SIG-M5 treated with dmso at 0.1 percent for 504 hours (cell line): ENCODE results near the gene NUTM1.

Experiments used
- DNase-seq: peaks from one replicate; lab custom pipeline; 2025; ENCODE audit not compliant: unreplicated experiment; lab: John Stamatoyannopoulos, UW

Gene NUTM1

DNA sequence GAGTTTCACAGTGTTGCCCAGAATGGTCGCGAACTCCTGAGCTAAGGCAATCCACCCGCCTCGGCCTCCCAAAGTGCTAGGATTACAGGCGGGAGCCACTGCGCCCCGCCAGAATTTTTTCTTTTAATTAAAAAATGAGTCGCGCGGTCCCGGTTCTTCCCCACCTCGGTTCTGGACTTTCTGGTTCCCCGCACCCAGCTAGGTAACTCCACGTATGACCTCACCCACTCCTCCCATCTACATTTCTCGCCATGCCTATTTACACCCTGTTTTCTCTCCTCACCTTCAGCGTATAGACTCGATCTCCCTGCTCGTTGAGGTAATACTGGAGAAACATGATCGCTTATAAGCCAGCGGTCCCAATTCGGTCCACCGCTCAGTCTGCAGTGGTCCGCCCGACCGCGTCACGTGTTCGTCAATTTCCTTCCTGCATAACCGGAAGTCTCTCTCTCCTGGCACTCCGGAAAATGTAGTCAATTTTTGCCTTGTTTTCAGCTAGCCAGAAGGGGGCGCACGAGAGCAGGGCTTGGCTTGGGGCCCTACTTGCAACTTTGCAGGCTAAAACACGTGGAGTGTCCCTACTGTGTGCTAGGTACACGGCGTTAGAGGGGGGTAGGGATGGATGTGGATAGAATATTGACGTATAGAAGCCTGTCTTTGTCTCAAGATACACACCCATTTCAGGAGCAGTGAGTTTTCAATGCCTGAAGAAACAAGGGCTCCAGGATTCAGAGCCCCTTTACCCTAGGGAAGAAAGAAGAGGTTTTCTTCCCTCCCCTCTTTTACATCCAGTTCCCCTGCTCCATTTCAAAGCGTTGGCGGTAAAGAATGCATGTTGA lies at the start of gene NUTM1, which contains the start of gene NOP10:
Gene NUTM1 (plus strand): TSS at position 579 of the 839 bp plus-strand sequence. CDS start 382 bp downstream, outside the sequence.
Gene NOP10 (minus strand): TSS at position 400 of the 839 bp plus-strand sequence. CDS start 63 bp downstream, at position 337.
- peak; percentile 91 for DNase-seq

GRCh38 chr15:34297059-34297458 lies 46.1 kb upstream of the NUTM1 start:
- no peak for DNase-seq

- DNase-seq = no peak
These were observed 42.1 kb upstream of the NUTM1 start for GRCh38 chr15:34301058-34301457.

DNA sequence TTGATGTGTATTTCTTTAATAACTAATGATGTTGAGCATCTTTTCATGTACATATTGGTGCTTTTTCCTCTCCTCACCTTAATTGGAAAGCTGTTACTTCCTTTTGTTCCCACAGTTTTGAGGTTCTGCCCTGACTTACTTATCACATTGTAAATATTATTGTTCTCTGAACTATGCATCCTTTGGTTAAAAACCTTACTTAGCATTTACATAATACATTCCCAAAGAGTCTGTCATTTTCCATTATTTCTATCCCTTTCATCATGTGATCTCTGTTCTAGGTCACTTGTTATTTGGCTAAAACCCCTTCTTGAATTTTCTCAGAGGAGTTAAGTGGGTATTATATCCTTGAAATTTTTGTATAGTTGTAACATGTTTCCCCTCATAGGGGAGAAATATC lies 38.5 kb upstream of the NUTM1 start:
- no peak for DNase-seq

GRCh38 chr15:34311563-34311962 lies 31.6 kb upstream of the NUTM1 start:
- no peak for DNase-seq

- no peak for DNase-seq
These were observed 28.3 kb upstream of the NUTM1 start for GRCh38 chr15:34314491-34315490.

GRCh38 chr15:34318277-34319079 lies 24.6 kb upstream of the NUTM1 start:
- DNase-seq = peak; percentile 44

- DNase-seq = no peak
These were observed 19.9 kb upstream of the NUTM1 start for GRCh38 chr15:34323217-34323616.

GRCh38 chr15:34324933-34325332 lies 18.2 kb upstream of the NUTM1 start:
- DNase-seq = no peak

GRCh38 chr15:34325368-34325767 lies 17.7 kb upstream of the NUTM1 start:
- no peak for DNase-seq

- DNase-seq = no peak
These were observed 15.2 kb upstream of the NUTM1 start for GRCh38 chr15:34327906-34328305.

DNA sequence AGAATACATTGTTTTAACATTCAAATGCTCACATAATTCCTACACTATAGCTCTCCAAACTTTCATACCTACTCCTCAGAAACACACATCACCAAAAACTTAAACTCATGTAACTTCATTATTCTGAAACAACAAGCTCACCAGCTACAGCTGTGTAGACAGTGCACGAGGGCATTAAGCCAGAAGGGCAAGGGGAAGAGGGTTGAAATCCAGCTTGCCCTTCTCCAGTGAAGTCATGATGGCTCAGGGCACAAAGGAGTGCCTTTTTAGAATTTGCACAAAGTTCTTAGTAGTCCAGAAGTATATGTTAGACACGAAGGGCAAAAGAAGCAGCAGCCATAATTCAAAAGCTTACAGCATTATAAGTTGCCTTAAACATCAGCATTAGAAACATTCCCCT lies 14.1 kb upstream of the NUTM1 start:
- no peak for DNase-seq

- DNase-seq = no peak
These were observed 12.8 kb upstream of the NUTM1 start for GRCh38 chr15:34330279-34330678.

GRCh38 chr15:34331809-34332208 lies 11.3 kb upstream of the NUTM1 start:
- no peak for DNase-seq

- DNase-seq = no peak
These were observed 10.5 kb upstream of the NUTM1 start for GRCh38 chr15:34332553-34333120.

GRCh38 chr15:34334672-34335071 lies 8.4 kb upstream of the NUTM1 start:
- DNase-seq = no peak

- peak; percentile 71 for DNase-seq
These were observed 7.7 kb upstream of the NUTM1 start for GRCh38 chr15:34335176-34336032.

DNA sequence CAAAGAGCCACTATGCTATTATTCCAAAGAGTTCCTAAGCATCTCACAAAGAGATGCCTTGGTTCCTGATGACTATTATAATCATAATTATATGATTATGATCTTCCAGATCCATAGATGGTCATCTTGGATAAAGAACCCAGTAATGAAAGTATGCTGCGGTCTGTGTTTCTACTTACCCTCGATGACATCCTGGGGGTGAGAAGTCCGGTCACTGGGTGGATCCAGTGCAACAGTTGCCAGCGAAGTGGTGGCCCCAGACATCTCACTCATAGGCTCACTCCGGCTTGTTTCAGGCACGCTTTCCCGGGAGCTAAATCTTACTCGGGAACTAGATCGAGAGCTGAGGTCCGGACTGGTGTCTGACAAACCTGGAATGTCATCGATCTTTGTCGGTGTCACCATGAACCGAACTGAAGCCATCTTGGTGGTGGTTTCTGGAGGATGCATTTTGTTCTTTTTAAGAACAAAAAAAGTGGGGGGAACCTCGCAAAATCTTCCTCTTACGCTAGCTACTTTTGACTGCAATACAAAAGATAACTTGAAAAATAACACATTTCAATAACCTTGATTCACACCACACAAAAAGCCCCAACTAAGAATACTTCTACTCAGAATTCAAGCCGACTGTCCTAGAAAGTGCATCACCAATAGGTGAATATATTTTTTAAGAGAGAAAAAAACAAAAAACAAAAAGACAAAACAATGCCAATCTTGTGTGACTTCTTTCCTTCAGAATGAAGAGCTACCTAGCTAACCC lies 6.7 kb upstream of the NUTM1 start:
- peak; percentile 31 for DNase-seq
